Heart left ventricle (tissue), 16 donors: Measurements from ENCODE around the gene ARHGDIB. TPM values are rescaled to one million over a fixed set of nuclear protein-coding genes. Genes with fewer than 3 reads are reported as not detected.

Source experiments
- ATAC-seq, 4 donors: fragments of 200-7000 bp; cut with Tn5 transposase; one replicate each; pipeline ENCODE4 v1.9.1; 2020 to 2022; ENCODE audit warnings: moderate library complexity in 4 of 4, mild to moderate bottlenecking in 3 of 4, moderate number of reproducible peaks in 1 of 4
- DNase-seq, 5 donors: peaks; one replicate each; pipeline ENCODE4 v3.0.0-alpha.2; 2020
- H3K27ac ChIP-seq, 12 donors: fragments of 200-600 bp; sonication (generic) in 4 of 12; one replicate each; pipeline versions ENCODE4 v1.5.0 to v1.8.0; 2016 to 2022; ENCODE audit warnings: mild to moderate bottlenecking in 2 of 12
- H3K27me3 ChIP-seq, 9 donors: fragments of 200-600 bp; sonication (generic) in 2 of 9; one replicate each; pipeline versions ENCODE4 v1.5.1 to v1.8.0; 2016 to 2022; ENCODE audit warnings: mild to moderate bottlenecking in 3 of 9
- H3K36me3 ChIP-seq, 9 donors: fragments of 200-600 bp; sonication (generic) in 2 of 9; one replicate each; pipeline versions ENCODE4 v1.5.0 to v1.8.0; 2018 to 2022; ENCODE audit warnings: mild to moderate bottlenecking in 2 of 9
- H3K4me1 ChIP-seq, 12 donors: fragments of 200-600 bp; sonication (generic) in 4 of 12; one replicate each; pipeline versions ENCODE4 v1.5.0 to v1.8.0; 2016 to 2022; ENCODE audit warnings: mild to moderate bottlenecking in 3 of 12
- H3K4me3 ChIP-seq, 12 donors: fragments of 200-600 bp; sonication (generic) in 4 of 12; one replicate each; pipeline versions ENCODE4 v1.5.0 to v1.8.0; 2017 to 2022; ENCODE audit warnings: mild to moderate bottlenecking in 9 of 12, moderate library complexity in 4 of 12
- H3K9me3 ChIP-seq, 12 donors: fragments of 200-600 bp; sonication (generic) in 4 of 12; one replicate each; pipeline versions ENCODE4 v1.5.0 to v1.8.0; 2016 to 2022; ENCODE audit warnings: mild to moderate bottlenecking in 1 of 12
- CTCF ChIP-seq, 12 donors: fragments of 200-600 bp; sonication (generic) in 4 of 12; IDR thresholded peaks; one replicate each; pipeline versions ENCODE4 v1.5.0 to v1.8.0; 2018 to 2022; ENCODE audit warnings: antibody characterized with exemption in 12 of 12, mild to moderate bottlenecking in 5 of 12
- POLR2A ChIP-seq, 2 donors: fragments of 450-650 bp; IDR thresholded peaks; one replicate each; pipeline ENCODE4 v1.6.1; 2017; ENCODE audit warnings: antibody characterized with exemption in 2 of 2, mild to moderate bottlenecking in 2 of 2, moderate library complexity in 2 of 2
- WGBS, 4 donors: extraction: QIAGEN DNeasy Blood & Tissue Kit in 2 of 4; methylation state at CpG; one replicate each; pipeline versions ENCODE4 v1.1.5 to v1.1.7; 2013 to 2018; 5-methylcytosine and 5-hydroxymethylcytosine counted together
- intact Hi-C, 10 donors: fragments of 100-400 bp; cut with DNase I; formaldehyde crosslinking; loops; one replicate each; pipeline versions ENCODE4 v1.11.1 to v1.14.2; 2022
- polyA plus RNA-seq, 2 donors: library from polyadenylated mRNA; stranded (reverse); fragments of 200-250 nt; gene quantifications; one replicate each; pipeline ENCODE4 v1.2.3, GENCODE V29; 2013
- total RNA-seq, 9 donors: library from RNA; depleted of rRNA in 2 of 9; stranded (reverse); fragments of >200 nt in 2 of 9; fragmentation: NEBNext Ultra II Directional in 3 of 9; extraction: Animal tissue kit (Norgen Biotek cat#: 25700) in 3 of 9; gene quantifications; one replicate each; pipeline versions ENCODE4 v1.1.0 to v1.2.4, GENCODE V29; 2016 to 2023
- donor health status: ischemic (EF 13 %, LVEDD 7.1; RV severe dilation, severe dysfunction).
- donor health status: healthy with polysubstance abuse.
- donor health status: DM: no; HTN: yes; CAD: no.
- donor health status: DM: no; HTN: no; CAD: no.
- donor health status: ischemic (EF 25% LVEDD 6.9; RV normal size, moderate dysfunction).
- donor health status: ischemic (EF 25% LVEDD 5.7; RV mildly dilated, moderate dysfunction).
- donor health status: healthy.
- donor health status: DM: yes; HTN: yes; CAD: no.
- donor health status: ischemic (EF 35%, LVEDD 5.7; RV mildly dilated, moderate dysfunction).
- donor health status: nonischemic (EF 11% LVEDD 7.7; RV severe dilation, severe dysfunction).
- donor health status: DM: yes; HTN: yes; CAD: no.
- donor health status: PGD.
- donor health status: ischemic (EF 29% LVEDD 5.4; RV normal size, mild dysfunction).
- donor health status: nonischemic (EF 23%, LVEDD 6.1; RV moderate dilation, normal function).

ARHGDIB gene
- total and polyA plus RNA-seq, 11 donors = 30.5 to 256 (median 65.8) TPM

- 67 to 77% (median 72%) methylated on average over 1 of the region's 1 CpG for WGBS, 4 donors
- Histone ChIP-seq H3K9me3 (no peaks in the 10 kb centered on the region), H3K27me3 (no peaks in the 10 kb centered on the region), H3K4me3 (no peak overlapping the region), H3K4me1 (peaks cover 0 to 40% (median 0%) of the 10 kb centered on the region in 12 donors), H3K36me3 (no peaks in the 10 kb centered on the region), H3K27ac (no peak overlapping the region)
- no peak for DNase-seq
- TF ChIP-seq CTCF (IDR thresholded peaks at IDR 0.05) = no peak
- ATAC-seq = no peak
- intact Hi-C loops = loop anchor here in 1 of 10 donors (10.0 kb wide), 1 partner anchor 50 kb away; the partner anchor contains the start of gene ERP27
Observed at GRCh38 chr12:14984766-14985285, 23.4 kb upstream of the ARHGDIB start.

GRCh38 chr12:14984036-14984435 is 22.6 kb upstream of the ARHGDIB start:
- WGBS, 4 donors = 56 to 81% (median 65%) methylated on average over 1 of the region's 1 CpG
- Histone ChIP-seq H3K4me3 (no peak overlapping the region), H3K27ac (no peak overlapping the region), H3K4me1 (peaks cover 0 to 37% (median 0%) of the 10 kb centered on the region in 12 donors), H3K36me3 (no peaks in the 10 kb centered on the region), H3K27me3 (no peaks in the 10 kb centered on the region), H3K9me3 (no peaks in the 10 kb centered on the region)
- TF ChIP-seq POLR2A (IDR thresholded peaks at IDR 0.05) = no peak
- no peak for TF ChIP-seq CTCF (IDR thresholded peaks at IDR 0.05)
- ATAC-seq (no peak), DNase-seq (no peak)
- intact Hi-C loops = loop anchor here in 1 of 10 donors (10.0 kb wide), 1 partner anchor 49 kb away; the partner anchor contains the start of gene ERP27

GRCh38 chr12:14982991-14983390 is 21.6 kb upstream of the ARHGDIB start:
- WGBS, 4 donors = 64 to 78% (median 70%) methylated on average over 2 of the region's 2 CpGs
- ATAC-seq = no peak
- intact Hi-C loops = loop anchor here in 1 of 10 donors (10.0 kb wide), 1 partner anchor 48 kb away; the partner anchor contains the start of gene ERP27
- no peaks in the 10 kb centered on the region for H3K27me3 ChIP-seq
- no peak for DNase-seq
- no peaks in the 10 kb centered on the region for H3K9me3 ChIP-seq
- H3K36me3 ChIP-seq = no peaks in the 10 kb centered on the region
- H3K4me1 ChIP-seq = peaks cover 0 to 30% (median 0%) of the 10 kb centered on the region in 12 donors
- H3K4me3 ChIP-seq = no peak overlapping the region
- TF ChIP-seq CTCF (IDR thresholded peaks at IDR 0.05) (no peak), POLR2A (IDR thresholded peaks at IDR 0.05) (no peak)
- H3K27ac ChIP-seq = peak overlapping the region in 1 of 12 donors; percentile 28

- WGBS, 4 donors = 81 to 92% (median 89%) methylated on average over 1 of the region's 1 CpG
- TF ChIP-seq CTCF (IDR thresholded peaks at IDR 0.05) (no peak), POLR2A (IDR thresholded peaks at IDR 0.05) (no peak)
- no peaks in the 10 kb centered on the region for H3K27me3 ChIP-seq
- no peaks in the 10 kb centered on the region for H3K36me3 ChIP-seq
- intact Hi-C loops = loop anchor here in 1 of 10 donors (10.0 kb wide), 1 partner anchor 48 kb away; the partner anchor contains the start of gene ERP27
- H3K27ac ChIP-seq = peak overlapping the region in 1 of 12 donors; percentile 28
- peaks cover 0 to 28% (median 0%) of the 10 kb centered on the region in 12 donors for H3K4me1 ChIP-seq
- ATAC-seq (peak in 1 of 4 donors; percentile 22), DNase-seq (no peak)
- no peak overlapping the region for H3K4me3 ChIP-seq
- no peaks in the 10 kb centered on the region for H3K9me3 ChIP-seq
Observed at GRCh38 chr12:14982562-14982961, 21.2 kb upstream of the ARHGDIB start.
